CD4-positive, alpha-beta T cell (primary cell): ENCODE data around the gene BCL7B. TPM values are rescaled to one million over a fixed set of nuclear protein-coding genes. Genes with fewer than 3 reads are reported as not detected.
"Not testable (repeated sequence)": the region's sequence is repeated elsewhere in the genome, so short reads cannot be mapped to it uniquely, and the experiment has no call there.

Experiments
- ATAC-seq: fragments of 200-7000 bp; cut with Tn5 transposase; one replicate; pipeline ENCODE4 v1.10.0; 2022; ENCODE audit warnings: mild to moderate bottlenecking; ENCODE audit not compliant: poor library complexity
- CTCF ChIA-PET: fragments of 350-600 bp; sonication (Branson Sonifier 250); formaldehyde crosslinking; loops from one replicate; lab custom pipeline; 2021; ENCODE audit warnings: antibody characterized with exemption, inconsistent platforms; lab: Charles Lee
- POLR2A ChIA-PET: fragments of 350-600 bp; sonication (Branson Sonifier 250); formaldehyde crosslinking; loops from one replicate; lab custom pipeline; 2021; ENCODE audit warnings: antibody characterized with exemption, inconsistent platforms; lab: Charles Lee
- DNase-seq, 14 experiments: peaks; one replicate each; pipeline ENCODE4 v3.0.0-alpha.2; 2013 to 2020; ENCODE audit warnings: mixed read lengths in 2 of 14
- H3K27ac ChIP-seq, 2 donors: one replicate each; pipeline versions ENCODE4 v1.5.1 to v1.7.0; 2013; ENCODE audit warnings: low read length in 2 of 2, low read depth in 1 of 2, mild to moderate bottlenecking in 1 of 2
- H3K27me3 ChIP-seq, 2 experiments: 1 replicate in 1 of 2; 2 replicates in 1 of 2; pipeline versions ENCODE4 v1.6.1 to v1.7.0; 2013; ENCODE audit warnings: low read length in 2 of 2, control low read depth in 1 of 2, mild to moderate bottlenecking in 1 of 2, moderate library complexity in 1 of 2; ENCODE audit not compliant: insufficient read depth in 2 of 2, control insufficient read depth in 1 of 2
- H3K36me3 ChIP-seq: one replicate; pipeline ENCODE4 v1.6.1; 2013; ENCODE audit warnings: low read length, control low read depth; ENCODE audit not compliant: insufficient read depth
- H3K4me1 ChIP-seq: one replicate; pipeline ENCODE4 v1.6.1; 2013; ENCODE audit warnings: low read length, control low read depth; ENCODE audit not compliant: insufficient read depth
- H3K4me3 ChIP-seq: one replicate; pipeline ENCODE4 v1.5.1; 2013; ENCODE audit warnings: mild to moderate bottlenecking, low read length, moderate library complexity
- H3K9me3 ChIP-seq, 2 experiments: 1 replicate in 1 of 2; 2 replicates in 1 of 2; pipeline versions ENCODE4 v1.6.1 to v1.7.0; 2013; ENCODE audit warnings: low read length in 2 of 2, mild to moderate bottlenecking in 2 of 2, control low read depth in 1 of 2, moderate library complexity in 1 of 2; ENCODE audit not compliant: control insufficient read depth in 1 of 2, insufficient read depth in 1 of 2
- H3K27ac Mint-ChIP-seq: one replicate; pipeline ENCODE4 v1.8.0; 2020; ENCODE audit warnings: mixed read lengths
- H3K27me3 Mint-ChIP-seq: one replicate; pipeline ENCODE4 v1.8.0; 2021; ENCODE audit warnings: mixed read lengths
- H3K36me3 Mint-ChIP-seq: one replicate; pipeline ENCODE4 v1.8.0; 2021; ENCODE audit warnings: low read depth, mixed read lengths
- H3K4me1 Mint-ChIP-seq: one replicate; pipeline ENCODE4 v1.8.0; 2021; ENCODE audit warnings: low read depth, mixed read lengths
- H3K4me3 Mint-ChIP-seq: one replicate; pipeline ENCODE4 v1.8.0; 2020; ENCODE audit warnings: mild to moderate bottlenecking, mixed read lengths
- H3K9me3 Mint-ChIP-seq: one replicate; pipeline ENCODE4 v1.8.0; 2020; ENCODE audit warnings: mixed read lengths
- intact Hi-C, 2 experiments: fragments of 100-400 bp; cut with DNase I in 1 of 2; cut with micrococcal nuclease in 1 of 2; formaldehyde crosslinking; loops; one replicate each; pipeline versions ENCODE4 v1.15.1 to v1.9.0; 2023 to 2025; cut with DNase I, micrococcal nuclease
- total RNA-seq, 174 experiments: library from RNA in 2 of 174; stranded (reverse) in 2 of 174; gene quantifications; one replicate each; pipeline ENCODE4 v1.2.3 and lab custom pipeline; 2021 to 2026
- TF ChIP-seq, protein P1 (sequence below): fragments of 200-600 bp; IDR thresholded peaks from one replicate; pipeline ENCODE4 v1.8.0; 2022; ENCODE audit warnings: antibody characterized with exemption, mild to moderate bottlenecking

The BCL7B gene
- total RNA-seq, 2 experiments from 2014 or later = 102 TPM

DNA sequence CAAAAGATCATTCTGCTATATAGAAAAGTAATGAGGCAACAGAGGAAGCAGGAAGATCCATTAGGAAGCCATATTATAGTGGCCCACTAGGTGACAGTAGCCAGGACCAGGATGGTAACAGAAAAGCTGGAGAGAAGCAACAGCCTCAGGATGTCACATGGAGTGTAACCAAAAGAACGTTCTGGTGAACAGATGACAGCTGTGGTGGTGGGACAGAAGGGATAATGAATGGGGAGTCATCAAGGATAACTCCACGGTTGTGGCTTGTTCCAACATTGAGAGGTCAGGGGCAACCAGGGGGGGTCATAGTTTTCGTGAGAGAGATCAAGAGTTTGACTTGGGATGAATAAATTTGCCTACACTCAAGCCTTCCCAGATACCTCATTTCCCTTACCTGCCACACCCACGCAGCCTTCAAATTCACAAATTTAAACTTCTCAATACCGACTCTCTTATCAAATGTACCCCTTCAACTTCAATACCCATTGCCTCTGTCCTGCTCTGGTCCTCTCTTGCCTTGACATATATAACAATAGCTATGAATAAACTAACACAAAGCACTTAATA is 11.6 kb upstream of the BCL7B start:
- Mint-ChIP-seq H3K27me3 (no peaks in the 10 kb centered on the region), H3K4me3 (no peak overlapping the region), H3K4me1 (peaks cover 34% of the 10 kb centered on the region), H3K27ac (peak overlapping the region; percentile 37), H3K9me3 (no peaks in the 10 kb centered on the region), H3K36me3 (peaks cover 55% of the 10 kb centered on the region)
- no peak for DNase-seq
- POLR2A ChIA-PET = no interaction called here
- Histone ChIP-seq H3K27ac (no peak overlapping the region), H3K4me1 (peaks cover 20% of the 10 kb centered on the region), H3K27me3 (no peaks in the 10 kb centered on the region), H3K9me3 (no peaks in the 10 kb centered on the region), H3K4me3 (no peak overlapping the region), H3K36me3 (peaks cover 52% of the 10 kb centered on the region)
- TF ChIP-seq, protein P1, sequence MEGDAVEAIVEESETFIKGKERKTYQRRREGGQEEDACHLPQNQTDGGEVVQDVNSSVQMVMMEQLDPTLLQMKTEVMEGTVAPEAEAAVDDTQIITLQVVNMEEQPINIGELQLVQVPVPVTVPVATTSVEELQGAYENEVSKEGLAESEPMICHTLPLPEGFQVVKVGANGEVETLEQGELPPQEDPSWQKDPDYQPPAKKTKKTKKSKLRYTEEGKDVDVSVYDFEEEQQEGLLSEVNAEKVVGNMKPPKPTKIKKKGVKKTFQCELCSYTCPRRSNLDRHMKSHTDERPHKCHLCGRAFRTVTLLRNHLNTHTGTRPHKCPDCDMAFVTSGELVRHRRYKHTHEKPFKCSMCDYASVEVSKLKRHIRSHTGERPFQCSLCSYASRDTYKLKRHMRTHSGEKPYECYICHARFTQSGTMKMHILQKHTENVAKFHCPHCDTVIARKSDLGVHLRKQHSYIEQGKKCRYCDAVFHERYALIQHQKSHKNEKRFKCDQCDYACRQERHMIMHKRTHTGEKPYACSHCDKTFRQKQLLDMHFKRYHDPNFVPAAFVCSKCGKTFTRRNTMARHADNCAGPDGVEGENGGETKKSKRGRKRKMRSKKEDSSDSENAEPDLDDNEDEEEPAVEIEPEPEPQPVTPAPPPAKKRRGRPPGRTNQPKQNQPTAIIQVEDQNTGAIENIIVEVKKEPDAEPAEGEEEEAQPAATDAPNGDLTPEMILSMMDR = no peak
- ATAC-seq = no peak
- intact Hi-C loops = no loop called here
- CTCF ChIA-PET = no interaction called here

DNA sequence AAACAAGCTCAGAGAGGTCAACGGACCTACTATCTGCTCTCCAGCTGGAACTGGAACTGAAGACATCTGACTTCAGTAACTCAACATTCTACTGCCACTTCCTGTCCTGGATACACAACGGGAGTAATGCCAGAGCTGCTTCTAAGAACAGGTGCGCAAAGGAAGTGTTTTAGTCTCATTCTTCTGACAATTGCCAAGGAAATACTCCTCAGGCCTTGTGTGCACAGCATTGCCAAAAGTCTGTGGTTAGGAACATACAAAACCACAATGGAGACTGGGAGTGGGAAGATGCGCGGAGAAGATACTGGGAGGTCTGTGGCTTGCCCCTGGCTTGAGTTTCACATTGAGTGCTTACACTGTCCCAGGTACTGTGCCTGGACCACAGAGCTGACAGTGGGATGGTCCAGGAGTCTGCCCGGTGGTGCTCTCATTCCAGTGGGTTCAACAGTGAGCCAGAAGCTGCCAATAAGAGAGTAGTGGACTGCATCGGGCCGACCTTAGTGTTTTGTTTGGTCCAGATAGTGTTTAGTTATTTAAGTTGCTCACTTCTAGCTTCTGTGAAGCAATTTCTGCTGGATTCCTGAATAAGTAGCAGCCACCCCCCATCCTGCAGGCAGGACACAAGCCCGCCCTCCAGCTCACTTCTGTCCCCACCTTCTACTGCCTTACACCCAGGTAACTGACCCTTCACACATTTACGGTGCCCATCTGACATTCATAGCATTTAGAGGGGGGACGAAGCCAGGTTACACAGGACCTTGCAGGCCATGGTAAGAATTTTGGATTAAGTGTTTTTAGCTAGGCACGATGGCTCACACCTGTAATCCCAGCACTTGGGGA is 10.6 kb upstream of the BCL7B start:
- H3K9me3 Mint-ChIP-seq = no peaks in the 10 kb centered on the region
- intact Hi-C loops = no loop called here
- H3K27me3 ChIP-seq = no peaks in the 10 kb centered on the region
- H3K36me3 Mint-ChIP-seq = peaks cover 45% of the 10 kb centered on the region
- H3K4me3 Mint-ChIP-seq = no peak overlapping the region
- no peaks in the 10 kb centered on the region for H3K9me3 ChIP-seq
- H3K27ac Mint-ChIP-seq = peak overlapping the region; percentile 66
- TF ChIP-seq, protein P1 = no peak
- peaks cover 34% of the 10 kb centered on the region for H3K4me1 Mint-ChIP-seq
- ATAC-seq (no peak), DNase-seq (no peak)
- peaks cover 20% of the 10 kb centered on the region for H3K4me1 ChIP-seq
- POLR2A ChIA-PET = interaction anchor here (1.8 kb wide), 1 partner anchor 11 kb away, joined by 8 read pairs; no protein-coding TSS in a partner anchor
- CTCF ChIA-PET = no interaction called here
- no peaks in the 10 kb centered on the region for H3K27me3 Mint-ChIP-seq
- no peak overlapping the region for H3K27ac ChIP-seq
- H3K4me3 ChIP-seq = no peak overlapping the region
- peaks cover 41% of the 10 kb centered on the region for H3K36me3 ChIP-seq

DNA sequence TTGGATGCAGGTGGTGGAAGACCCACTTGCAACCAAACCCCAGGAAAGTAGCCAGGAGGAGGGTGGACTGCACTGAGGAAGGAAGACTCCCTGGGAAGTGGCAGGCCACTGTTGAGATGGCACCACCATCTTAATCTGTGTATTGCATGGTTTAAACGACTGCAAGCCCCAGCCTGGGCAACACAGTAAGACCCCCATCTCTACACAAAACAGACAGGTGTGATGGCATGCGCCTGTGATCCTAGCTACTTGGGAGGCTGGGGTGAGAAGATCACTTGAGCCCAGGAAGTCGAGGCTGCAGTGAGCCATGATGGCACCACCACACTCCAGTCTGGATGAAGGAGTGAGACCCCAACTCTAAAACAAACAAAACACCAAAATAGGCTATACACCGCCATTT is 9.7 kb upstream of the BCL7B start:
- H3K9me3 Mint-ChIP-seq = no peaks in the 10 kb centered on the region
- peaks cover 36% of the 10 kb centered on the region for H3K36me3 Mint-ChIP-seq
- H3K4me1 Mint-ChIP-seq = peaks cover 34% of the 10 kb centered on the region
- no peak overlapping the region for H3K4me3 Mint-ChIP-seq
- ATAC-seq (no peak), DNase-seq (no peak)
- H3K9me3 ChIP-seq = no peaks in the 10 kb centered on the region
- H3K4me1 ChIP-seq = peaks cover 20% of the 10 kb centered on the region
- H3K27ac Mint-ChIP-seq = no peak overlapping the region
- H3K27me3 Mint-ChIP-seq = no peaks in the 10 kb centered on the region
- POLR2A ChIA-PET = interaction anchor here (1.5 to 3.3 kb wide), 4 partner anchors 11 to 47 kb away, joined by 5 to 14 read pairs (median 7); partner anchors contain the start of genes BAZ1B and TBL2
- TF ChIP-seq, protein P1 = no peak
- no peak overlapping the region for H3K4me3 ChIP-seq
- H3K27me3 ChIP-seq = no peaks in the 10 kb centered on the region
- H3K27ac ChIP-seq = no peak overlapping the region
- CTCF ChIA-PET = interaction anchor here (1.4 kb wide), 1 partner anchor 45 kb away, joined by 3 read pairs; the partner anchor contains the start of gene BAZ1B
- H3K36me3 ChIP-seq = peaks cover 32% of the 10 kb centered on the region
- intact Hi-C loops = no loop called here

DNA sequence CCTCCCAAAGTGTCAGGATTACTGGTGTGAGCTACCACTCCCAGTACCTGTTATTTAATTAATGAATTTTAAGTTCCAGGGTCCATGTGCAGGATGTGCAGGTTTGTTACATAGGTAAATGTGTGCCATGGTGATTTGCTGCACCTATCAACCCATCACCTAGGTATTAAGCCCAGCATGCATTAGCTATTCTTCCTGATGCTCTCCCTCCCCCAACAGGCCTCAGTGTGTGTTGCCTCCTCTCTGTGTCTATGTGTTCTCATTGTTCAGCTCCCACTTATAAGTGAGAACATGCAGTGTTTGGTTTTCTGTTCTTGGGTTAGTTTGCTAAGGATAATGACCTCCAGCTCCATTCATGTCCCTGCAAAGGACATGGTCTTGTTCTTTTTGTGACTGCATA is 8.9 kb upstream of the BCL7B start:
- DNase-seq, intact Hi-C loops, H3K9me3 ChIP-seq, H3K27me3 Mint-ChIP-seq, H3K27me3 ChIP-seq, H3K27ac ChIP-seq, H3K9me3 Mint-ChIP-seq: not testable (repeated sequence)
- Histone ChIP-seq H3K36me3 (peaks cover 26% of the 10 kb centered on the region), H3K4me1 (peaks cover 20% of the 10 kb centered on the region), H3K4me3 (peak overlapping the region; percentile 55)
- peak overlapping the region; percentile 82 for H3K4me3 Mint-ChIP-seq
- peak; percentile 61 for ATAC-seq
- ChIA-PET CTCF (interaction anchor here (0.8 to 1.4 kb wide), 3 partner anchors 44 to 168 kb away, joined by 3 read pairs; partner anchors contain the start of gene BAZ1B), POLR2A (interaction anchor here (1.1 to 3.3 kb wide), 5 partner anchors 9 to 46 kb away, joined by 3 to 14 read pairs (median 6); partner anchors contain the start of genes BAZ1B, BCL7B and TBL2)
- H3K36me3 Mint-ChIP-seq = peaks cover 30% of the 10 kb centered on the region
- H3K27ac Mint-ChIP-seq = peak overlapping the region; percentile 12
- peaks cover 34% of the 10 kb centered on the region for H3K4me1 Mint-ChIP-seq
